Smooth muscle cell (in vitro differentiated cells): ENCODE results near the gene MOCOS. TPM values are rescaled to one million over a fixed set of nuclear protein-coding genes. Genes with fewer than 3 reads are reported as not detected.
A peak's percentile ranks its signal among the peaks of the same experiment; 100 is the strongest.

Experiments used
- DNase-seq: peaks from one replicate; lab custom pipeline; 2025; ENCODE audit not compliant: unreplicated experiment; lab: John Stamatoyannopoulos, UW
- H2AFZ ChIP-seq: fragments of 200-600 bp; sonication (generic); 2 replicates; pipeline ENCODE4 v1.6.0; 2016; ENCODE audit warnings: antibody characterized with exemption, low read depth, mild to moderate bottlenecking
- H3F3A ChIP-seq: fragments of 200-600 bp; sonication (generic); 2 replicates; pipeline ENCODE4 v1.6.0; 2017; ENCODE audit warnings: antibody characterized with exemption, low read depth
- H3K27ac ChIP-seq: fragments of 200-600 bp; sonication (generic); 2 replicates; pipeline ENCODE4 v1.5.1; 2016; ENCODE audit warnings: low read depth, mild to moderate bottlenecking
- H3K27me3 ChIP-seq: fragments of 200-600 bp; sonication (generic); 2 replicates; pipeline ENCODE4 v1.6.1; 2016; ENCODE audit warnings: low read depth, mild to moderate bottlenecking
- H3K36me3 ChIP-seq: fragments of 200-600 bp; sonication (generic); 2 replicates; pipeline ENCODE4 v1.5.1; 2016; ENCODE audit warnings: low read depth
- H3K4me1 ChIP-seq: fragments of 200-600 bp; sonication (generic); 2 replicates; pipeline ENCODE4 v1.5.1; 2016; ENCODE audit warnings: low read depth
- H3K4me2 ChIP-seq: fragments of 200-600 bp; sonication (generic); 2 replicates; pipeline ENCODE4 v1.6.0; 2016; ENCODE audit warnings: mild to moderate bottlenecking
- H3K4me3 ChIP-seq: fragments of 200-600 bp; sonication (generic); 2 replicates; pipeline ENCODE4 v1.5.1; 2016; ENCODE audit warnings: mild to moderate bottlenecking
- H3K79me2 ChIP-seq: fragments of 200-600 bp; sonication (generic); 2 replicates; pipeline ENCODE4 v1.6.0; 2016; ENCODE audit warnings: low read depth, mild to moderate bottlenecking
- H3K9ac ChIP-seq: fragments of 200-600 bp; sonication (generic); 2 replicates; pipeline ENCODE4 v1.6.0; 2016; ENCODE audit warnings: low read depth
- H3K9me3 ChIP-seq: fragments of 200-600 bp; sonication (generic); replicated peaks from 2 replicates; pipeline ENCODE4 v1.5.1; 2016; ENCODE audit warnings: low read depth
- H4K20me1 ChIP-seq: fragments of 200-600 bp; sonication (generic); 2 replicates; pipeline ENCODE4 v1.6.0; 2016; ENCODE audit warnings: low read depth
- CTCF ChIP-seq: fragments of 200-600 bp; sonication (generic); IDR thresholded peaks from 2 replicates; pipeline ENCODE4 v1.5.1; 2017; ENCODE audit warnings: borderline replicate concordance, mild to moderate bottlenecking, antibody characterized with exemption; ENCODE audit not compliant: insufficient read depth, poor library complexity, severe bottlenecking
- WGBS: methylation state at CpG from one replicate; pipeline ENCODE4 v1.1.7; 2016; ENCODE audit warnings: low lambda C conversion rate; 5-methylcytosine and 5-hydroxymethylcytosine counted together
- polyA plus RNA-seq: library from polyadenylated mRNA; unstranded; fragments of >200 nt; fragmentation: Nextera tagmentation; extraction: Ambion mirVana; gene quantifications from 2 replicates; pipeline ENCODE4 v1.2.1, GENCODE V29; 2016
- total RNA-seq: library from RNA; depleted of rRNA; stranded (reverse); fragments of >200 nt; gene quantifications from 2 replicates; pipeline ENCODE4 v1.2.3, GENCODE V29; 2014

Gene MOCOS
- total RNA-seq = 1.7 and 3.5 TPM in 2 replicates
- polyA plus RNA-seq = 1.2 and 1.6 TPM in 2 replicates

- Histone ChIP-seq H3K9ac (peak within 1 kb of the TSS; percentile 32), H4K20me1 (no peaks in the 10 kb centered on the region), H3K36me3 (no peaks in the 10 kb centered on the region), H3K4me3 (peak within 1 kb of the TSS; percentile 74), H3K79me2 (peaks cover 5% of the 10 kb centered on the region), H2AFZ (peak within 1 kb of the TSS; percentile 93), H3K27me3 (peaks cover 5% of the 10 kb centered on the region), H3K27ac (no peak within 1 kb of the TSS), H3K4me1 (peaks cover 5% of the 10 kb centered on the region), H3K9me3 (no peaks in the 10 kb centered on the region), H3K4me2 (peak within 1 kb of the TSS; percentile 99), H3F3A (no peaks in the 10 kb centered on the region)
- no peak for TF ChIP-seq CTCF
- peak; percentile 31 for DNase-seq
- WGBS = under 1% methylated on average over 55 of the region's 66 CpGs
Measured at GRCh38 chr18:36187193-36187825, at the start of gene MOCOS. Gene MOCOS (plus strand): TSS chr18:36187497. CDS start chr18:36187540, 43 bp downstream.

GRCh38 chr18:36139245-36139644 is 48.1 kb upstream of the MOCOS start:
- Histone ChIP-seq H4K20me1 (peaks cover 27% of the 10 kb centered on the region), H2AFZ (no peak overlapping the region), H3K4me3 (no peak overlapping the region), H3K27me3 (no peaks in the 10 kb centered on the region), H3K4me2 (no peak overlapping the region), H3K9ac (no peak overlapping the region), H3K4me1 (no peaks in the 10 kb centered on the region), H3F3A (no peaks in the 10 kb centered on the region), H3K79me2 (peaks cover 23% of the 10 kb centered on the region), H3K27ac (no peak overlapping the region), H3K9me3 (no peaks in the 10 kb centered on the region), H3K36me3 (peaks cover 35% of the 10 kb centered on the region)
- 88% methylated on average over 5 of the region's 5 CpGs for WGBS
- DNase-seq = no peak
- no peak for TF ChIP-seq CTCF

- no peaks in the 10 kb centered on the region for H3K9me3 ChIP-seq
- no peaks in the 10 kb centered on the region for H3K27me3 ChIP-seq
- no peak overlapping the region for H3K4me2 ChIP-seq
- peaks cover 44% of the 10 kb centered on the region for H3K36me3 ChIP-seq
- no peak overlapping the region for H2AFZ ChIP-seq
- no peak for TF ChIP-seq CTCF
- 94% methylated on average over 4 of the region's 4 CpGs for WGBS
- no peaks in the 10 kb centered on the region for H3F3A ChIP-seq
- no peak overlapping the region for H3K4me3 ChIP-seq
- H3K4me1 ChIP-seq = no peaks in the 10 kb centered on the region
- H4K20me1 ChIP-seq = peaks cover 5% of the 10 kb centered on the region
- peaks cover 4% of the 10 kb centered on the region for H3K79me2 ChIP-seq
- DNase-seq = no peak
- H3K9ac ChIP-seq = no peak overlapping the region
- H3K27ac ChIP-seq = no peak overlapping the region
Measured at GRCh38 chr18:36141576-36141975, 45.7 kb upstream of the MOCOS start.

GRCh38 chr18:36142751-36143150 is 44.5 kb upstream of the MOCOS start:
- H3K4me2 ChIP-seq = no peak overlapping the region
- H2AFZ ChIP-seq = no peak overlapping the region
- H3K36me3 ChIP-seq = peaks cover 41% of the 10 kb centered on the region
- no peaks in the 10 kb centered on the region for H3K9me3 ChIP-seq
- H3K27ac ChIP-seq = no peak overlapping the region
- TF ChIP-seq CTCF = no peak
- H3K4me3 ChIP-seq = no peak overlapping the region
- H3K4me1 ChIP-seq = no peaks in the 10 kb centered on the region
- no peak for DNase-seq
- H4K20me1 ChIP-seq = peaks cover 4% of the 10 kb centered on the region
- H3K27me3 ChIP-seq = no peaks in the 10 kb centered on the region
- H3K9ac ChIP-seq = no peak overlapping the region
- peaks cover 4% of the 10 kb centered on the region for H3K79me2 ChIP-seq
- H3F3A ChIP-seq = no peaks in the 10 kb centered on the region
- WGBS = over 99% methylated on average over 3 of the region's 3 CpGs
